PC-9 (cell line): ENCODE measurements around the gene TXNDC8.

Source experiments
- CTCF ChIP-seq: fragments of 200-600 bp; sonication (generic); conservative IDR thresholded peaks from 2 replicates; pipeline ENCODE4 v1.6.1; 2017; ENCODE audit warnings: mixed run types, antibody characterized with exemption, mild to moderate bottlenecking, moderate library complexity
- EZH2 ChIP-seq: fragments of 200-600 bp; sonication (generic); IDR thresholded peaks from 2 replicates; pipeline ENCODE4 v1.8.0; 2017; ENCODE audit warnings: antibody characterized with exemption, low read depth

DNA sequence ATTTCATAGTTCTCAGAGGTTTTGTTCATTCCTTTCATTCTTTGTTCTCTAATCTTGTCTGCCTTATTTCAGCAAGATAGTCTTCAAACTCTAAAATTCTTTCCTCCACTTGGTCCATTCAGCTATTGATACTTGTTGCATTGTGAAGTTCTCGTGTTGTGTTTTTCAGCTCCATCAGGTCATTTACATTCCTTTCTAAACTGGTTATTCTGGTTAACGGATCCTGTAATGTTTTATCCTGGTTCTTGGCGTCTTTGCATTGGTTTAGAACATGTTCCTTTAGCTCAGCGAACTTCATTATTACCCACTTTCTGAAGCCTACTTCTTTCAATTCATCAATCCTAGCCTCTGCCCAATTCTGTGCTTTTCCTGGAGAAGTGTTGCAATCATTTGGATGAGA lies 45.1 kb upstream of the TXNDC8 start:
- TF ChIP-seq CTCF (no peak), EZH2 (no peak)
